HEK293 (cell line): ENCODE measurements around the gene UNG.

ENCODE experiments used
- CTCF ChIA-PET: fragments of 350-600 bp; formaldehyde crosslinking; extraction: SDS; loops from one replicate; lab custom pipeline; 2021; ENCODE audit warnings: antibody characterized with exemption; lab: Yijun Ruan, JAX
- POLR2A ChIA-PET: fragments of 300-600 bp; formaldehyde crosslinking; extraction: SDS; loops from one replicate; lab custom pipeline; 2020; ENCODE audit warnings: antibody characterized with exemption, inconsistent platforms; lab: Yijun Ruan, JAX
- H3K27ac ChIP-seq: fragments of 200-500 bp; sonication (Bioruptor generic); 2 replicates; pipeline ENCODE4 v1.5.1; 2014; ENCODE audit warnings: low read depth, low read length, control low read depth, inconsistent platforms; ENCODE audit errors: extremely low read depth
- H3K36me3 ChIP-seq, 2 experiments: fragments of 200-500 bp in 1 of 2; sonication (Bioruptor generic) in 1 of 2; 1 replicate in 1 of 2; 2 replicates in 1 of 2; pipeline ENCODE4 v1.5.1; 2014 to 2017; ENCODE audit warnings: inconsistent platforms in 2 of 2, low read length in 2 of 2; ENCODE audit not compliant: control insufficient read depth in 2 of 2, insufficient read depth in 1 of 2
- H3K4me1 ChIP-seq: fragments of 200-500 bp; sonication (Bioruptor generic); 2 replicates; pipeline ENCODE4 v1.5.1; 2014; ENCODE audit warnings: mild to moderate bottlenecking, low read length, inconsistent platforms; ENCODE audit not compliant: control insufficient read depth, insufficient read depth
- H3K4me3 ChIP-seq: 2 replicates; pipeline ENCODE4 v1.5.1; 2011; ENCODE audit warnings: low read depth, mild to moderate bottlenecking, control low read depth, low read length, moderate library complexity
- H3K9me3 ChIP-seq: fragments of 200-500 bp; sonication (Bioruptor generic); 2 replicates; pipeline ENCODE4 v1.5.1; 2014; ENCODE audit warnings: low read depth, low read length, inconsistent platforms; ENCODE audit not compliant: control insufficient read depth, insufficient read depth
- BCL11B ChIP-seq: fragments of 450-650 bp; formaldehyde crosslinking; IDR thresholded peaks from 2 replicates; pipeline ENCODE4 v1.5.1; 2016; ENCODE audit warnings: low read depth, missing biosample characterization, missing genetic modification characterization
- RBAK ChIP-seq: fragments of 450-650 bp; formaldehyde crosslinking; IDR thresholded peaks from 2 replicates; pipeline ENCODE4 v1.5.1; 2016; ENCODE audit warnings: missing biosample characterization, missing genetic modification characterization
- ZBTB20 ChIP-seq: fragments of 450-650 bp; formaldehyde crosslinking; IDR thresholded peaks from 2 replicates; pipeline ENCODE4 v1.5.1; 2016; ENCODE audit warnings: missing biosample characterization, missing genetic modification characterization
- ZBTB49 ChIP-seq: fragments of 450-650 bp; formaldehyde crosslinking; IDR thresholded peaks from 2 replicates; pipeline ENCODE4 v1.5.1; 2016; ENCODE audit warnings: missing biosample characterization, missing genetic modification characterization, low read depth
- ZEB2 ChIP-seq: fragments of 450-650 bp; formaldehyde crosslinking; IDR thresholded peaks from 2 replicates; pipeline ENCODE4 v1.5.1; 2016; ENCODE audit warnings: missing biosample characterization, missing genetic modification characterization
- ZFHX2 ChIP-seq: fragments of 450-650 bp; formaldehyde crosslinking; conservative IDR thresholded peaks from 2 replicates; pipeline ENCODE4 v1.5.1; 2016; ENCODE audit warnings: missing biosample characterization, missing genetic modification characterization
- ZFP3 ChIP-seq: fragments of 450-650 bp; formaldehyde crosslinking; IDR thresholded peaks from 2 replicates; pipeline ENCODE4 v1.5.1; 2016; ENCODE audit warnings: low read depth, missing biosample characterization, missing genetic modification characterization
- ZNF132 ChIP-seq: fragments of 450-650 bp; formaldehyde crosslinking; IDR thresholded peaks from 2 replicates; pipeline ENCODE4 v1.5.1; 2017; ENCODE audit warnings: missing biosample characterization, missing genetic modification characterization, borderline replicate concordance
- ZNF146 ChIP-seq: fragments of 450-650 bp; formaldehyde crosslinking; IDR thresholded peaks from 2 replicates; pipeline ENCODE4 v1.5.1; 2016; ENCODE audit warnings: missing biosample characterization, missing genetic modification characterization
- ZNF155 ChIP-seq: fragments of 450-650 bp; formaldehyde crosslinking; IDR thresholded peaks from 2 replicates; pipeline ENCODE4 v1.5.1; 2016; ENCODE audit warnings: missing biosample characterization, missing genetic modification characterization
- ZNF157 ChIP-seq: fragments of 450-650 bp; formaldehyde crosslinking; IDR thresholded peaks from 2 replicates; pipeline ENCODE4 v1.5.1; 2016; ENCODE audit warnings: missing biosample characterization, missing genetic modification characterization
- ZNF169 ChIP-seq: fragments of 450-650 bp; formaldehyde crosslinking; IDR thresholded peaks from 2 replicates; pipeline ENCODE4 v1.5.1; 2016; ENCODE audit warnings: missing biosample characterization, missing genetic modification characterization
- ZNF174 ChIP-seq: fragments of 450-650 bp; formaldehyde crosslinking; IDR thresholded peaks from 2 replicates; pipeline ENCODE4 v1.5.0; 2017; ENCODE audit warnings: missing biosample characterization, mild to moderate bottlenecking, missing genetic modification characterization
- ZNF202 ChIP-seq: fragments of 450-650 bp; formaldehyde crosslinking; IDR thresholded peaks from 2 replicates; pipeline ENCODE4 v1.5.1; 2016; ENCODE audit warnings: missing biosample characterization, missing genetic modification characterization, borderline replicate concordance
- ZNF248 ChIP-seq: fragments of 450-650 bp; formaldehyde crosslinking; IDR thresholded peaks from 2 replicates; pipeline ENCODE4 v1.5.1; 2017; ENCODE audit warnings: missing biosample characterization, missing genetic modification characterization
- ZNF280D ChIP-seq: fragments of 450-650 bp; formaldehyde crosslinking; IDR thresholded peaks from 2 replicates; pipeline ENCODE4 v1.5.1; 2016; ENCODE audit warnings: missing biosample characterization, missing genetic modification characterization
- ZNF335 ChIP-seq: fragments of 450-650 bp; formaldehyde crosslinking; conservative IDR thresholded peaks from 2 replicates; pipeline ENCODE4 v1.5.1; 2016; ENCODE audit warnings: missing biosample characterization, missing genetic modification characterization
- ZNF423 ChIP-seq: fragments of 450-650 bp; formaldehyde crosslinking; IDR thresholded peaks from 2 replicates; pipeline ENCODE4 v1.5.1; 2016; ENCODE audit warnings: missing biosample characterization, missing genetic modification characterization
- ZNF449 ChIP-seq: fragments of 450-650 bp; formaldehyde crosslinking; IDR thresholded peaks from 2 replicates; pipeline ENCODE4 v1.5.1; 2017; ENCODE audit warnings: missing biosample characterization, mild to moderate bottlenecking, missing genetic modification characterization, moderate library complexity
- ZNF585B ChIP-seq: fragments of 450-650 bp; formaldehyde crosslinking; IDR thresholded peaks from 2 replicates; pipeline ENCODE4 v1.5.1; 2016; ENCODE audit warnings: missing biosample characterization, missing genetic modification characterization
- ZNF704 ChIP-seq: fragments of 450-650 bp; formaldehyde crosslinking; IDR thresholded peaks from 2 replicates; pipeline ENCODE4 v1.5.1; 2016; ENCODE audit warnings: missing biosample characterization, missing genetic modification characterization
- ZSCAN5A ChIP-seq: fragments of 450-650 bp; formaldehyde crosslinking; IDR thresholded peaks from 2 replicates; pipeline ENCODE4 v1.5.1; 2016; ENCODE audit warnings: missing biosample characterization, missing genetic modification characterization

The UNG gene

GRCh38 chr12:109121346-109121880 is 24.0 kb downstream of the UNG start:
- TF ChIP-seq ZNF280D (tag by site-specific recombination) (no peak), BCL11B (tag by site-specific recombination) (no peak), ZNF248 (tag by site-specific recombination) (no peak), ZNF423 (tag by site-specific recombination) (no peak), ZNF169 (tag by site-specific recombination) (no peak)
- ChIA-PET CTCF (interaction anchor here (1.6 to 1.7 kb wide), 2 partner anchors 9 to 13 kb away, joined by 3 to 9 read pairs; no protein-coding TSS in a partner anchor), POLR2A (no interaction called here)
- Histone ChIP-seq H3K4me3 (no peak overlapping the region), H3K27ac (no peak overlapping the region), H3K4me1 (no peaks in the 10 kb centered on the region), H3K9me3 (no peaks in the 10 kb centered on the region), H3K36me3 (no peaks in the 10 kb centered on the region)

- Histone ChIP-seq H3K9me3 (no peaks in the 10 kb centered on the region), H3K27ac (no peak overlapping the region), H3K4me3 (no peak overlapping the region), H3K4me1 (no peaks in the 10 kb centered on the region), H3K36me3 (no peaks in the 10 kb centered on the region)
- POLR2A ChIA-PET, result no interaction called here
- CTCF ChIA-PET, result interaction anchor here (0.6 to 4.7 kb wide), 3 partner anchors 13 to 876 kb away, joined by 3 to 22 read pairs (median 4); no protein-coding TSS in a partner anchor
- no peak for TF ChIP-seq ZEB2 (tag by site-specific recombination)
- TF ChIP-seq RBAK, result no peak
- TF ChIP-seq ZNF146 (tag by site-specific recombination), result no peak
- no peak for TF ChIP-seq ZBTB20 (tag by site-specific recombination)
- no peak for TF ChIP-seq ZNF155 (tag by site-specific recombination)
- TF ChIP-seq ZSCAN5A, result no peak
- TF ChIP-seq ZNF174 (tag by site-specific recombination), result no peak
- TF ChIP-seq, all 188 proteins: peak for 0
Measured at GRCh38 chr12:109124878-109125648, 27.7 kb downstream of the UNG start.

GRCh38 chr12:109125791-109126190 is 28.4 kb downstream of the UNG start:
- Histone ChIP-seq H3K36me3 (no peaks in the 10 kb centered on the region), H3K27ac (no peak overlapping the region), H3K9me3 (no peaks in the 10 kb centered on the region), H3K4me3 (no peak overlapping the region), H3K4me1 (no peaks in the 10 kb centered on the region)
- POLR2A ChIA-PET, result no interaction called here
- CTCF ChIA-PET, result interaction anchor here (0.6 to 4.7 kb wide), 2 partner anchors 13 to 138 kb away, joined by 4 to 22 read pairs; no protein-coding TSS in a partner anchor
- TF ChIP-seq ZNF585B (tag by site-specific recombination), result no peak
- no peak for TF ChIP-seq ZNF132 (tag by site-specific recombination)
- TF ChIP-seq ZFHX2, result no peak
- TF ChIP-seq ZBTB49, result no peak
- no peak for TF ChIP-seq ZNF449 (tag by site-specific recombination)
- no peak for TF ChIP-seq ZNF157
- no peak for TF ChIP-seq ZNF704 (tag by site-specific recombination)
- no peak for TF ChIP-seq ZFP3 (tag by site-specific recombination)
- TF ChIP-seq ZNF335, result no peak
- no peak for TF ChIP-seq ZNF202
